A673 (cell line): ENCODE measurements around the gene C5. TPM values are rescaled to one million over a fixed set of nuclear protein-coding genes. Genes with fewer than 3 reads are reported as not detected.
"Not testable (repeated sequence)": the region's sequence is repeated elsewhere in the genome, so short reads cannot be mapped to it uniquely, and the experiment has no call there.

Experiments used
- BruUV-seq: library from RNA; stranded (reverse); fragments of 400-500 nt; replicated peaks from 2 replicates; lab custom pipeline; 2021; lab: Mats Ljungman, UMichigan
- CTCF ChIA-PET: fragments of 300-600 bp; sonication (Branson Sonifier 250); formaldehyde crosslinking; loops from one replicate; lab custom pipeline; 2022; ENCODE audit warnings: antibody characterized with exemption; lab: Charles Lee
- POLR2A ChIA-PET: fragments of 300-600 bp; sonication (Branson Sonifier 250); formaldehyde crosslinking; loops from one replicate; lab custom pipeline; 2022; ENCODE audit warnings: antibody characterized with exemption; ENCODE audit not compliant: low non-redundant PET; lab: Charles Lee
- DNase-seq: peaks from one replicate; pipeline ENCODE4 v3.0.0-alpha.2; 2015; ENCODE audit warnings: low spot score
- H3K27ac ChIP-seq: fragments of 200-600 bp; sonication (generic); 2 replicates; pipeline ENCODE4 v1.5.1; 2016; ENCODE audit warnings: mixed run types, low read depth, mild to moderate bottlenecking, mixed read lengths, antibody characterized with exemption, low read length; ENCODE audit not compliant: poor library complexity, severe bottlenecking
- H3K27me3 ChIP-seq: fragments of 200-600 bp; sonication (generic); replicated peaks from 2 replicates; pipeline ENCODE4 v1.6.1; 2017; ENCODE audit warnings: mixed run types, low read depth, mild to moderate bottlenecking, mixed read lengths, antibody characterized with exemption, low read length; ENCODE audit not compliant: insufficient read depth, poor library complexity
- H3K36me3 ChIP-seq: fragments of 200-600 bp; sonication (generic); 2 replicates; pipeline ENCODE4 v1.6.1; 2016; ENCODE audit warnings: mixed run types, mild to moderate bottlenecking, mixed read lengths, antibody characterized with exemption, low read length; ENCODE audit not compliant: insufficient read depth, poor library complexity, severe bottlenecking
- H3K4me1 ChIP-seq: fragments of 200-600 bp; sonication (generic); 2 replicates; pipeline ENCODE4 v1.6.1; 2017; ENCODE audit warnings: mixed run types, mild to moderate bottlenecking, mixed read lengths, antibody characterized with exemption, low read length; ENCODE audit not compliant: insufficient read depth, poor library complexity, severe bottlenecking
- H3K4me3 ChIP-seq: fragments of 200-600 bp; sonication (generic); 2 replicates; pipeline ENCODE4 v1.5.1; 2016; ENCODE audit warnings: low read depth, mixed run types, mild to moderate bottlenecking, mixed read lengths, low read length; ENCODE audit not compliant: poor library complexity, severe bottlenecking
- H3K9me3 ChIP-seq: fragments of 200-600 bp; sonication (generic); 2 replicates; pipeline ENCODE4 v1.6.1; 2016; ENCODE audit warnings: mixed run types, low read depth, mild to moderate bottlenecking, mixed read lengths, antibody characterized with exemption, low read length; ENCODE audit not compliant: poor library complexity, severe bottlenecking
- CTCF ChIP-seq: fragments of 300-800, 200-600 bp; sonication (generic); conservative IDR thresholded peaks from 2 replicates; pipeline ENCODE4 v1.5.1; 2017; ENCODE audit warnings: low read depth, mild to moderate bottlenecking, antibody characterized with exemption, low read length, moderate library complexity, mixed read lengths
- EZH2 ChIP-seq: fragments of 200-600 bp; sonication (generic); IDR thresholded peaks from 2 replicates; pipeline ENCODE4 v1.6.1; 2017; ENCODE audit warnings: borderline replicate concordance, low read depth, mild to moderate bottlenecking, mixed read lengths, antibody characterized with exemption, low read length; ENCODE audit not compliant: poor library complexity, severe bottlenecking
- intact Hi-C: fragments of 100-400 bp; cut with micrococcal nuclease; formaldehyde crosslinking; loops from one replicate; pipeline ENCODE4 v1.10.0; 2022; ENCODE audit not compliant: unreplicated experiment
- total RNA-seq: library from RNA; stranded (reverse); gene quantifications from 2 replicates; pipeline ENCODE4 v1.2.3, GENCODE V29; 2021

The C5 gene
- total RNA-seq, 1 experiment from 2014 or later, result 4.4 TPM

- intact Hi-C loops, result no loop called here
- no peak for DNase-seq
- Histone ChIP-seq H3K36me3 (no peaks in the 10 kb centered on the region), H3K4me1 (no peaks in the 10 kb centered on the region), H3K27ac (no peak overlapping the region), H3K4me3 (no peak overlapping the region), H3K27me3 (no peaks in the 10 kb centered on the region), H3K9me3 (no peaks in the 10 kb centered on the region)
- ChIA-PET POLR2A (no interaction called here), CTCF (no interaction called here)
- no TSS peak for BruUV-seq
- TF ChIP-seq CTCF, result no peak
- no peak for TF ChIP-seq EZH2
Measured at GRCh38 chr9:121038804-121039203, 11.3 kb downstream of the C5 start.

- H3K4me1 ChIP-seq, result no peaks in the 10 kb centered on the region
- H3K9me3 ChIP-seq, result no peaks in the 10 kb centered on the region
- BruUV-seq, result no TSS peak
- intact Hi-C loops, result no loop called here
- no peak for DNase-seq
- TF ChIP-seq CTCF (no peak), EZH2 (no peak)
- ChIA-PET CTCF (no interaction called here), POLR2A (no interaction called here)
- H3K27me3 ChIP-seq, result no peaks in the 10 kb centered on the region
- H3K27ac ChIP-seq, result no peak overlapping the region
- H3K36me3 ChIP-seq, result no peaks in the 10 kb centered on the region
- H3K4me3 ChIP-seq, result no peak overlapping the region
Measured at GRCh38 chr9:121038362-121038761, 11.7 kb downstream of the C5 start.

- intact Hi-C loops, result not testable (repeated sequence)
Measured at GRCh38 chr9:121035717-121036116, 14.4 kb downstream of the C5 start.

GRCh38 chr9:121034529-121034928 lies 15.5 kb downstream of the C5 start:
- Histone ChIP-seq H3K4me1 (no peaks in the 10 kb centered on the region), H3K27me3 (no peaks in the 10 kb centered on the region), H3K4me3 (no peak overlapping the region), H3K36me3 (no peaks in the 10 kb centered on the region), H3K27ac (no peak overlapping the region), H3K9me3 (no peaks in the 10 kb centered on the region)
- TF ChIP-seq EZH2 (no peak), CTCF (no peak)
- intact Hi-C loops, result no loop called here
- POLR2A ChIA-PET, result no interaction called here
- BruUV-seq, result no TSS peak
- no peak for DNase-seq
- CTCF ChIA-PET, result interaction anchor here (0.7 kb wide), 1 partner anchor 460 kb away, joined by 5 read pairs; no protein-coding TSS in a partner anchor

More at GRCh38 chr9:121035717-121036116, 14.4 kb downstream of the C5 start:
- H3K36me3 ChIP-seq, CTCF ChIA-PET, BruUV-seq, H3K4me3 ChIP-seq, POLR2A ChIA-PET, H3K27me3 ChIP-seq, H3K27ac ChIP-seq, H3K9me3 ChIP-seq, DNase-seq, H3K4me1 ChIP-seq: not testable (repeated sequence)
